HG02840 (cell line): Measurements from ENCODE around the gene MAGEA6.
A peak's percentile ranks its signal among the peaks of the same experiment; 100 is the strongest.
"Not testable (repeated sequence)": the region's sequence is repeated elsewhere in the genome, so short reads cannot be mapped to it uniquely, and the experiment has no call there.

Experiments used
- ATAC-seq: cut with Tn5 transposase; IDR thresholded peaks from one replicate; pipeline ENCODE4 v1.9.1; 2021; ENCODE audit warnings: mild to moderate bottlenecking, moderate library complexity, moderate number of reproducible peaks; ENCODE audit not compliant: unreplicated experiment, low FRiP score

Gene MAGEA6, protein sequence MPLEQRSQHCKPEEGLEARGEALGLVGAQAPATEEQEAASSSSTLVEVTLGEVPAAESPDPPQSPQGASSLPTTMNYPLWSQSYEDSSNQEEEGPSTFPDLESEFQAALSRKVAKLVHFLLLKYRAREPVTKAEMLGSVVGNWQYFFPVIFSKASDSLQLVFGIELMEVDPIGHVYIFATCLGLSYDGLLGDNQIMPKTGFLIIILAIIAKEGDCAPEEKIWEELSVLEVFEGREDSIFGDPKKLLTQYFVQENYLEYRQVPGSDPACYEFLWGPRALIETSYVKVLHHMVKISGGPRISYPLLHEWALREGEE

DNA sequence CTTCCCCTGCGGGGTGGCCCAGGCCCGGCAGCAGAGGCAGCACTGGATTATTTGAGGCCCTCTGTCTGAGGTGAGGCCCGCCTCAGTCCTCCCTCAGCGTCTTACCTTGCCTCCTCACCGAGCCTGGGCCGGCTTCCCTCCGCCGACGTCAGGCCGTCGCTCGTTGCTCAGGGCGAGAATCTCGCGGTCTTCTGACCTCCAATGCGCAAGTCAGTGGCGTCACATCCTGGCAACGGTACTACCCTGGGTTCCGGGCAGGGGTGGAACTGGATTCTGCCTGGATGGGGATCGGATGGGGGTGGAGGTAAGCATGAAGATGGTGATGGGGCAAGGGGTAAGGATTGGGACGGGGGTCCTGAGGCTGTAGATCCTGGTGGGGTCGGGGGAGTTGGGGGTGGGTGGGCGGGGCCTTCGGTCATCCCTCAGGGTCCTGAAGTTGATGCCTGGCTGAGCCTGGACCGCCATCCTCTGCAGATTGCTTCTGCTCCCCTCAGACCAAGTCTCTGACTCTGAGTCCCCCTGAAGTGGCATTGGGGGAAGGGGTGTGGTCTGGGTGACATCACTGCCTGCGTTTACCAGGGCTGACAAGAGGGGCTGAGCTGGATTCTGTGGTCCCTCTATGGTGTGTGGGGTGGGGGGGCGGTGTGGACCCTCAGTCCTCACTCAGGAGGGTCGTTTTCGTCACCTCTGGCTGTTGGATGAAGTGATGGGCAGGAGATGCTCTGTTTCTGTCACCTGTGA, at the start of gene MAGEA6:
MAGEA6 (minus strand) TSS at position 141 of the 741 bp plus-strand sequence. CDS start 2,039 bp downstream, outside the sequence.
- not testable (repeated sequence) for ATAC-seq

DNA sequence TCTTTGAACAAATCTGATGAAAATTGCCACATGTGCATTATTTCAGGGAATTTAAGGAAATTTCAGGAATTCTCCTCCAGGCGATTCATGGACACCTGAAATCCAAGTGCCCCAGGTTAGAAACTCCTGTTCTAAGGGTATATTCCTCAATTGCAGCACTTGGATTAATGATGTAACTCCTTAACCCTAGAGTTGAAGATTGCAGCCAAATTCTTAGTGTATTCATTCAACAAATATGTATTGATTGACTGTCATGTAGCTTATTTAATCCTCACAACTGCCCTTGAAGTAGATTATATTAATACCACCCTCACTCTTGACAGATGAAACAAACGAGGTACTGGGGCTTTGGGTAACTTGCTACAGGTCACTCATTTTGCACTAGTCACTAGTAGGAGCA, 49.8 kb upstream of the MAGEA6 start:
- ATAC-seq: no peak

DNA sequence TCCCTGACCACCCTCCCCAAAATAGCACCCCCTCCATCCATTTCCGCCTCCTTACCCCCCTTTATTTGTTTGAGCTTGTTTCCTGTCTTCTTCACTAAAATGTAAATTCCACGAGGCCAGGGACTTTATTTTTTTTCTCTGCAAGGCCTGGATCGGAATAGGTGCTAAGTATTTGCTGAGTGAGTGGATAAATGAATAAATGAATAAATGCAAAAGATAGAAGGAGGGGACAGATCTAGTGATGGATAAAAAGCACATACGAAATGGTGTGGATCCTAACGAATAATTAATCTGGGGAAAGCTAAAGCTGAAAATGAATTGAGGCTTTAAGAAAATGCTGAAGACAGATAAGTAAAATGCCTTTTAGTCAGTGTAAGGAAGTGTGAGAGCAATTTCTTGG, 48.9 kb upstream of the MAGEA6 start:
- ATAC-seq: no peak

DNA sequence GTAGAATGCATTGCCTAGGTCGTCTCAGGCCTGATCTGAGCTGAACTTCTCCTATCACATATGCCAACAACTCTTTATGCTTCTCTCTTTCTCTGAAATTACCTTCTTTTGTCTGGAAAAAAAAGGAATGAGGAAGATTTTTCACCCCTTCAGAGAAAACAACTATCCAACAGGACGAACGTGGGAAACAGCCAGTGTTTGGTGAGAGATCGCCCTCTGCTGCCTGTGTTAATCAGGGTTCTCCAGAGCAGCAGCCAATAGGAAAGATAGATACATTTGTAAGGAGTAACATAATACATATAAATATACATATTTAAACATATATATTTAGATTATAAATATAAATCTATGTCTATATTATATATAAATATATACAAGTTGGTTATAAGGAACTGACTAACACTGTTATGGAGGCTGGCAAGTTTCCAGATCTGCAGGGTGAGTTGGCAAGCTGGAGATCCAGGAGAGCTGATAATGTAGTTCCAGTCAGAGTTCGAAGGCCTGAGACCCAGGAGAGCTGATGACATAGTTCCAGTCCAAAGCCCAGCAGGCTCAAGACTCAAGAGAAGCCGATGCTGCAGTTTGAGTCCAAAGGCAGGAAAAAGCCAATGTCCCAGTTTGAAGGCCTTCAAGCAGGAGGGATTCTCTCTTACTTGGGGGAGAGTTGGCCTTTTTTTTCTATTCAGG, 47.7 kb upstream of the MAGEA6 start:
- ATAC-seq: no peak

DNA sequence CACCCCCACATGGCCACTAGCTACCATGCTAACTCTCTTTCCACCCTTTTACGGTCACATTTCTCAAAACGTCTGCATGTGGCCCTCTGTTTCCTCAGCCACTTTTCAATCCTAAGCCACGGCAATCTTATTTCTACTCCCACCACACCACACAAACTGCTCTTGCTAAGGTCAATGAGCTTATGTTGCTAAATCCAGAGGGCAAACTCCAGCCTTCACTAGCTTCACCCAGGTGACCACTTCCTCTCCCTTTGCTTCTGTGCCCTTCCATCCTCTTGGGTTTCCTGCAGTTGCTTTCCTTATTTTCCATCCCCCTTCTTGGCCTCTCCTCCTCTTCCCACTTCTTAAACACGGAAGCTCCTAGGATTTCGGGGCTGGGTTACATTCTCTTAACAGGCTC, 44.6 kb upstream of the MAGEA6 start:
- ATAC-seq: no peak

DNA sequence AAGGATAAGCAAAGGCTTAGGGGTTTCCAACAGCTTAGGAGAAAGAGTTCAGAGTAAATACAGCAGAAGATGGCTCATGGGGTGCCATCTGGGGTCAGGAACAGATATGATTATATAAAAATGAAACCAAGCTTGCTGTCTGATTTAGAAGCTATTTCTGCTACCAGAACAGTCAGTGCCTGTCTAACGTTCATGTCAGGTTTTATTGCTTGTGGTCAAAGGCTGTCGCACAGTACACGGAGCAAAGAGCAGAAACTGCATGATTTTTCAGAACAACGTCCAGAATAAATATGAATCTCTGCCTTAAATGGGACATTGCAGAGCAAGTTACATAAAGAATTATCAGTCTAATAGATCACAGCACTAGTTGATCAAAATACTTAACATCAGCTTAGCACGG, 43.7 kb upstream of the MAGEA6 start:
- ATAC-seq: no peak

DNA sequence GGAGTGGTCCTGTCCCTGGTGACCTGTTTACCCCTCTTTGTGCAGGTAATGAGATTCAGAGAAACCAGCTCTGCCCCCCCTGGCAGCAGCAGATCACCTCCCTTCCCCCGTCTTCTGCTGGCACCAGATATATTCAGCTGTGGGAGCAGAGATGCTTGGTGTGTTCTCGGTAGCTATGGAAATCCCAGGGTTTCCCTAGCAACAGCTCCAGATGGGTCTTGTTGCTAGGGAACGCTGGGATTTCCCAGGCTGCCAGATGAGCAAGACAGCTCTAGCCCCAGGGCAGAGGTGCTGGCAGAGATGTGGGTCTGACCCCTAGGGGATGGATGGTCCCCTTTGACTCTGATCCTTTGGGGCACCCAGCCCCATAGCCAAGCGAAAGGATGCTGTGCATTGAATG, 40.9 kb upstream of the MAGEA6 start:
- no peak for ATAC-seq

DNA sequence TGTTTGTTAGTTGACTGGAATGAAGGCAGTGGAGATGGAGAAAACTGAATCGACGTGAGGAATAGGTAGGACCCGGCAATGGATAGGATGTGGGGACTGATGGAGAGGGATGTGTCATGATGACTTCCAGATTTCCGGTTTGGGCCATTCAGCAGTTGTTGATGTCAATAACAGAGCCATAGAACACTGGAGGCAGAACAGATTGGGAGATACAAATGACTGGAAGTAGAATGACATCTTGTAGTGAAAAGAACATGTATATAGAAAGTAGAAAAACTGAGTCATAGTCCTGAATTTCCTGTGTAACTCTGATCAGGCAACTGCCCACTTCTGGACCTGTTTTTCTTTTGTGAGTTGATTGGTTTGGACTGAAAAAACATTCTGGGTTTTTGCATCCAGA, 36.5 kb upstream of the MAGEA6 start:
- no peak for ATAC-seq

DNA sequence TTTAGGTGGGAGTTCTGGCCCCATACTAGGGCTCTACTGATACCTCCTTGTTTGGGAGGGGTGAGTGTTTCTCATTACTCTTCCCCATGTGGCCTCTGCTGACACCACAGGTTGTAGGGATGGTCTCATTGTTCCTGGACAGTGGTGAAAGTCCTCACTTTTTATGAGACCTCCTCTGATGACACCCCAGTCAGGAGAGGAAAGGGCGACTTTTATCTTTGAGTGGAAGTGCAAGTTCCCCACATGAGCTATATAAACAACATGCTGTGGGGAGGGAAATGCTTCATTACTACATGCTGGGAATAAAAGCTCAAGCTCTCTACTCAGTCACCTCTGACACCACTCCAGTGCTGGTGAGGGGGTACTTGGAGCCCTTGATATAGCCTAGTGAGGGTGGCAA, 29.5 kb upstream of the MAGEA6 start:
- no peak for ATAC-seq

DNA sequence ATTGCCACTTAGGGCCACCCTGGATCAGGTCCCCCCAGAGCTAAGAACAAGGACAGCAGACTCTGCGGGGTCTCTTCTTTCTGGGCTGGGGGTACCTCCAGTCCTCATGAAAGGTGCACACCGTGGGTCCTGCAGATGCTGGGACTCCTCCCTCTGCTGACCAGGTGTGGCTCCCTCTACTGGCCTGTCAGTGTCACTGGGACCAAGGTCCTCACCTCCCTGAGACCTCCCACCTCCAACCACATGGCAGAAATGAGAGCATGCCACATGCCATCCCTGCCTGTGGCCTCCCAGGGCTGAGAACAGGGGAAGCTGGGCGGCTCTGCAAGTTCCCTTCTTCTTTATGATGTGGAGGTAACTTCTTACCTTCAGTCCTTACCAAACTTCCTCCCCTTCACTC, 17.6 kb upstream of the MAGEA6 start:
- ATAC-seq: peak; percentile 82

DNA sequence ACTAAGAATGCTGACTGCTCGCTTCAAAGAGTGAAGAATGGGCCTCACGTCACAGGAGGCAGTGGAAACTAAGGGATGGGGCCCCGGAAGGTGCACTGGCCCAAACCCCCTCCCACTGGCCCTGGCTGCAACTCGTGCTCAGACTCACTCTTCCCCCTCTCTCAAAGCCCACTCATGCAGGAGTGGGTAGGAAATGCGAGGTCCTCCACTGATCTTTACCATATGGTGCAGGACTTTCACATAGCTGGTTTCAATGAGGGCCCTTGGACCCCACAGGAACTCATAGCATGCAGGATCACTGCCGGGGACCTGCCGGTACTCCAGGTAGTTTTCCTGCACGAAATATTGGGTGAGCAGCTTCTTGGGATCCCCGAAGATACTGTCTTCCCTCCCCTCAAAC, 2.9 kb downstream of the MAGEA6 start:
- not testable (repeated sequence) for ATAC-seq

DNA sequence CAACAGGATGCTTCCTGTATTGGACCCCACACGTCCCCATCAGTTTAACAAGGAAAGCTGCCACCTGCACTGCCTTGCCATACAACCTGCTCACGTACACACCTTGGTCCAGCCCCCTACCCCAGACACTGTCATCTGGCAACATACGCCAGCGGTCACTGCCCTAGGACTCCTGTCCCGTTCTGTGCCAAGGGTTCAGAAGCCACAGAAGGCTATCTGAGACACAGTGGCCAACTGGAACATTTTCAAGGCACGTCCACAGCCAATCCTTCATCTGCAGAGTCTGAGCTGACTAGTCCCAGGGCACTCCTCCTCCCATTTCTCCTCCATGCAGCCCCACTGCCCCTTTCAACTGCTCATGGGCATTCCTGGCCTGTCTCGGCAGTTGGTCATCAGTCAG, 7.9 kb downstream of the MAGEA6 start:
- not testable (repeated sequence) for ATAC-seq

DNA sequence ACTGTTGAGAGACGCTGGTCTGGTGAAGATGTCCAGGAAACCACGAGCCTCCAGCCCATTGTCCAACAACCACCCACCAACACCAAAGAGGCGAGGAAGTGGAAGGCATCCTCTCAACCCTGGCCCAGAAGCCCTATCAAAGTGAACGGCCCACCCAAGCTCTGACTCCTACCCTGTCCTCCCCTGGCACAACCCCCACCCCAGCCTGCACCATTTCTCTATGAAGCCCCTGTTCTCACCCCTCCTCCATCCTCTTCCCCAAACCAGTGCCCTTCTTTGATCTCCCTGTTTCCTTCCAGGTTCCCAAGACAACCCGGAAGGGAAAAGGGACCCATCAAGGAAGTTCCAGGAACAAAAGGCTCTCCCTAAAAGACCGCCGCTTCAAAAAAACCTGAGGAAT, 9.9 kb downstream of the MAGEA6 start:
- not testable (repeated sequence) for ATAC-seq

DNA sequence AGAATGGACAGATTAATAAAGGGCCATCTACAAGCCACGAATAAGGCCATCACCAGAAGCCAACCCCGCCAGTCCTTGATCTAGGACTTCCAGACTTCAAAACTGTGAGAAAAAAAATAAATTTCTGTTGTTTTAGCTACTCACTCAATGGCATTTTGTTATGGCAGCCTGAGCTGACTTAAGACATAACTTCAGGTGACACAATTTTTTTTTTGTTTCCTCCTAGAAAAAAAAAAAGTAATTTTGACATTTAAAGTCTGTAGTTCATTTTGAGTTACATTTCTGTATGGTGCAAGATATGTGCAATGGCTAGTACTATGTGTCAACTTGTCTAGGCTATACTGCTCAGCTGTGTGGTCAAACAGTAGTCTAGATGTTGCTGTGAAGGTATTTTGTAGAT, 10.6 kb downstream of the MAGEA6 start, which contains the start of gene CSAG3:
CSAG3 (plus strand) TSS at position 301 of the 400 bp plus-strand sequence.
- not testable (repeated sequence) for ATAC-seq

DNA sequence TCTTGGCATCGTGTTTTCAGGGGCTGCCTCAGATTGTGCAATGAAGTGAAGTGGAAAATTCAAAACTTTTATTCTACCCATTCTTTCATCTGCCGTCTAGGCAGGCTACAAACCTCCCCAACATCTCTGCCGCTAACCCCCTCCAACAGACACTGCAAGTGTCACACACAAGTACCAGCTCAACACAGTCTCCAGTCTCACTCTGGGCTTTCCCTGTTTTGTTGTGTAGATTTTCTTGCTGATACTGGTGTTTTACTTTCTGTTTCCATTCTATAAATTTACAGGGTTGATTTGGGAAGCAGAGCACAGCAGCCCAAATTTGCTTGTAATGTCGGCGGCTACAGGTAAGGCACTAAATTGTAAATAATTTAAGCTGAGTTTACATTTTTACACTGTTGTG, 14.6 kb downstream of the MAGEA6 start:
- not testable (repeated sequence) for ATAC-seq

DNA sequence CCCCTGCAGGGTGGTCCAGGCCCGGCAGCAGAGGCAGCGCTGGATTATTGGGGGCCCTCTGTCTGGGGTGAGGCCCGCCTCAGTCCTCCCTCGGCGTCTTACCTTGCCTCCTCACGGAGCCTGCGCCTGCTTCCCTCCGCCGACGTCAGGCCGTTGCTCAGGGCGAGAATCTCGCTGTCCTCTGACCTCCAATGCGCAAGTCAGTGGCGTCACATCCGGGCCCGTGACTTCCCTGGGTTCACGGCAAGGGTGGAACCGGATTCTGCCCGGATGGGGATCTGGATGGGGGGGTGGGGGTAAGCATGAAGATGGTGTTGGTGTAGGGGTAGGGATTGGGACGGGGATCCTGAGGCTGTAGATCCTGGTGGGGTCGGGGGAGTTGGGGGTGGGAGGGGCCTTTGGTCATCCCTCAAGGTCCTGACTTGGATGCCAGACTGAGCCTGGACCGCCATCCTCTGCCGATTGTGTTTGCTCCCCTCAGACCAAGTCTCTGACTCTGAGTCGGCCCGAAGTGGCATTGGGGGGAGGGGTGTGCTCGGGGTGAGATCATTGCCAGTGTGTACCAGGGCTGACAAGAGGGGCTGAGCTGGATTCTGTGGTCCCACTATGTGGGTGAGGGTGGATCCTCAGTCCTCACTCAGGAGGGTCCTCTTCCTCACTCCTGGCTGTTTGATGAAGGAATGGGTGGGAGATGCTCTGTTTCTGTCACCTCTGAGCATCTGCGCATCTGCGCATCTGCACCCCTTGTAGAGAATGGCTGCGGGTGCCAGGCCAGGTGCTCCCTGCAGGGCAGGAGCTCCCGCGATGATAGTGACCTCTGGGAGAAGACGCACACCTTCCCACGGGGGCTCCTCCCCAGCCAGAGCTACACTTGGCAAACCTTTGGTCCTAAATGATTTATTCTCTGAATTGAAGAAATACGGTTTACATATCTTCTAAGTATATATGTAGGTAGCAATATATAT, 15.5 kb downstream of the MAGEA6 start, which contains the start of gene MAGEA2:
MAGEA2 (minus strand) TSS at position 157 of the 965 bp plus-strand sequence. CDS start 2,479 bp downstream, outside the sequence.
- ATAC-seq: not testable (repeated sequence)

DNA sequence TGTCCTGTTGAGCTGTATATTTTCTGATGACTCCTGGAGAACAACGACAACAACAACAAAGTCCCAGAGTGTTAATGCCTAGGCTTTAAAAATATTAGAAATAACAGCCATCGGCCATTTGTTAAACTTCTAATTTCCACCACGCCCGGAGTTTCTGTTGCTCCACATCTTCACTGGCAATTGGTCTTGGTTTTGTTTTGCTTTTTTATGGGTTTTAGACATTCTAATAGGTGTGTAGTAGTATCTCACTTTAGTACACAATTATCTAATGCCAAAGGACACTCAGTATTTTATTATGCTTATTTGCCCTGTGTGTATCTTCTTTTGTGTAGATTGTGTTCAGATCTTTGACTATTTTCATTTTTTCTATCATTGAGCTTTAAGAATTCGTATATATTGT, 30.9 kb downstream of the MAGEA6 start:
- ATAC-seq: no peak

DNA sequence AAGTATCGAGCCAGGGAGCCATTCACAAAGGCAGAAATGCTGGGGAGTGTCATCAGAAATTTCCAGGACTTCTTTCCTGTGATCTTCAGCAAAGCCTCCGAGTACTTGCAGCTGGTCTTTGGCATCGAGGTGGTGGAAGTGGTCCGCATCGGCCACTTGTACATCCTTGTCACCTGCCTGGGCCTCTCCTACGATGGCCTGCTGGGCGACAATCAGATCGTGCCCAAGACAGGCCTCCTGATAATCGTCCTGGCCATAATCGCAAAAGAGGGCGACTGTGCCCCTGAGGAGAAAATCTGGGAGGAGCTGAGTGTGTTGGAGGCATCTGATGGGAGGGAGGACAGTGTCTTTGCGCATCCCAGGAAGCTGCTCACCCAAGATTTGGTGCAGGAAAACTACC, 33.0 kb downstream of the MAGEA6 start:
- not testable (repeated sequence) for ATAC-seq

DNA sequence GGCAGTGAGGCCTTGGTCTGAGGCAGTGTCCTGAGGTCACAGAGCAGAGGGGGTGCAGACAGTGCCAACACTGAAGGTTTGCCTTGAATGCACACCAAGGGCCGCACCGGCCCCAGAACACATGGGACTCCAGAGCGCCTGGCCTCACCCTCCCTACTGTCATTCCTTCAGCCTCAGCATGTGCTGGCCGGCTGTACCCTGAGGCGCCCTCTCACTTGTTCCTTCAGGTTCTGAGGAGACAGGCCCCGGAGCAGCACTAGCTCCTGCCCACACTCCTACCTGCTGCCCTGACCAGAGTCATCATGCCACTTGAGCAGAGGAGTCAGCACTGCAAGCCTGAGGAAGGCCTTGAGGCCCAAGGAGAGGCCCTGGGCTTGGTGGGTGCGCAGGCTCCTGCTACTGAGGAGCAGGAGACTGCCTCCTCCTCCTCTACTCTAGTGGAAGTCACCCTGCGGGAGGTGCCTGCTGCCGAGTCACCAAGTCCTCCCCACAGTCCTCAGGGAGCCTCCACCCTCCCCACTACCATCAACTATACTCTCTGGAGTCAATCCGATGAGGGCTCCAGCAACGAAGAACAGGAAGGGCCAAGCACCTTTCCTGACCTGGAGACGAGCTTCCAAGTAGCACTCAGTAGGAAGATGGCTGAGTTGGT, 33.5 kb downstream of the MAGEA6 start:
- ATAC-seq: no peak
